Tibial nerve (tissue), 4 donors: ENCODE results near the gene SLCO3A1.

Experiments used
- CTCF ChIP-seq, 5 experiments: fragments of 200-600 bp in 3 of 5; fragments of 450-650 bp in 2 of 5; sonication (generic) in 3 of 5; IDR thresholded peaks; one replicate each; pipeline ENCODE4 v1.5.1; 2016 to 2019; ENCODE audit warnings: antibody characterized with exemption in 5 of 5, mild to moderate bottlenecking in 3 of 5, moderate library complexity in 2 of 5
- EP300 ChIP-seq, 2 donors: sonication (generic); formaldehyde crosslinking; IDR thresholded peaks; one replicate each; pipeline ENCODE4 v1.6.1; 2017; ENCODE audit warnings: antibody characterized with exemption in 2 of 2, mild to moderate bottlenecking in 1 of 2
- POLR2A ChIP-seq, 2 donors: fragments of 450-650 bp; IDR thresholded peaks; one replicate each; pipeline ENCODE4 v1.6.1; 2017; ENCODE audit warnings: antibody characterized with exemption in 2 of 2, mild to moderate bottlenecking in 2 of 2, moderate library complexity in 2 of 2

DNA sequence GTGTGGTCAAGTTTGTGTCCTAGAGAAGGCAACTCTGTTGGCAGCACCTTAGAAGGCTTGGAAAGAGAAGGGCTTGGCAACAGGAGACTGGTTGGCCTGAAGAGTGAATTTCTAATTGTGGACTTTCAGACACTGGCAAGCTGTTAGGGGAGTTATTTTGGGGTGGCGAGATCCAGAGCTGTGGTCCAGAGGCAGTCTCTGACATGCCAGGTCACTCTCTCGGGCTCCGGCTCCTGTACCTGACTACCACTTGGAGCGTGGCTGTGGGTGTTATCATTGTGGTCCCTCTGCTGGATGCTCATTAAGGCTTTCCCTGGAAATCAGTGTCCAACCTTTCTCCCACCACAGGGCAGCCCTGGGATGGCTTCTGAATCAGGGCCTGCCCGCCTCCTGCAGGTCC, 209.0 kb downstream of the SLCO3A1 start:
- TF ChIP-seq POLR2A (IDR thresholded peaks at IDR 0.05) (no peak), CTCF (IDR thresholded peaks at IDR 0.05) (no peak), EP300 (IDR thresholded peaks at IDR 0.05) (no peak)
